GM21619 (cell line): ENCODE measurements around the gene CSMD2.
A peak's percentile ranks its signal among the peaks of the same experiment; 100 is the strongest.
"Not testable (repeated sequence)": the region's sequence is repeated elsewhere in the genome, so short reads cannot be mapped to it uniquely, and the experiment has no call there.

Experiments
- ATAC-seq: cut with Tn5 transposase; IDR thresholded peaks from one replicate; pipeline ENCODE4 v1.9.1; 2021; ENCODE audit not compliant: unreplicated experiment

Gene CSMD2

GRCh38 chr1:33516891-33517567 is 648.0 kb downstream of the CSMD2 start:
- ATAC-seq, result no peak

GRCh38 chr1:33516428-33516827 is 648.6 kb downstream of the CSMD2 start:
- no peak for ATAC-seq

- no peak for ATAC-seq
Measured at GRCh38 chr1:33515607-33516006, 649.4 kb downstream of the CSMD2 start.

GRCh38 chr1:33515112-33515511 is 649.9 kb downstream of the CSMD2 start:
- no peak for ATAC-seq

- ATAC-seq, result no peak
Measured at GRCh38 chr1:33512226-33513011, 652.6 kb downstream of the CSMD2 start.

GRCh38 chr1:33509276-33509675 is 655.8 kb downstream of the CSMD2 start:
- ATAC-seq, result not testable (repeated sequence)

- ATAC-seq, result no peak
Measured at GRCh38 chr1:33508151-33508550, 656.9 kb downstream of the CSMD2 start.

- no peak for ATAC-seq
Measured at GRCh38 chr1:33507661-33508060, 657.4 kb downstream of the CSMD2 start.

- ATAC-seq, result no peak
Measured at GRCh38 chr1:33503506-33503905, 661.5 kb downstream of the CSMD2 start.

GRCh38 chr1:33502726-33503125 is 662.3 kb downstream of the CSMD2 start:
- no peak for ATAC-seq

- no peak for ATAC-seq
Measured at GRCh38 chr1:33501774-33502173, 663.3 kb downstream of the CSMD2 start.

- no peak for ATAC-seq
Measured at GRCh38 chr1:33501309-33501708, 663.7 kb downstream of the CSMD2 start.

- no peak for ATAC-seq
Measured at GRCh38 chr1:33500547-33500946, 664.5 kb downstream of the CSMD2 start.

GRCh38 chr1:33497410-33497809 is 667.6 kb downstream of the CSMD2 start:
- ATAC-seq, result no peak

GRCh38 chr1:33494929-33495328 is 670.1 kb downstream of the CSMD2 start:
- ATAC-seq, result no peak

GRCh38 chr1:33488624-33489023 is 676.4 kb downstream of the CSMD2 start:
- no peak for ATAC-seq

- ATAC-seq, result no peak
Measured at GRCh38 chr1:33482412-33482811, 682.6 kb downstream of the CSMD2 start.

GRCh38 chr1:33477451-33477850 is 687.6 kb downstream of the CSMD2 start:
- ATAC-seq, result no peak

- ATAC-seq, result no peak
Measured at GRCh38 chr1:33473900-33474299, 691.1 kb downstream of the CSMD2 start.

GRCh38 chr1:33472269-33472980 is 692.6 kb downstream of the CSMD2 start, which contains the start of gene ZSCAN20:
Gene ZSCAN20 (plus strand): TSS chr1:33472645. CDS start chr1:33479289, 6,644 bp downstream.
- ATAC-seq, result peak; percentile 95

- ATAC-seq, result no peak
Measured at GRCh38 chr1:33471416-33471815, 693.6 kb downstream of the CSMD2 start.
